Hematopoietic multipotent progenitor cell treated with erythropoietin and hydrocortisone succinate and interleukin-3 and kit ligand, for 8 days (in vitro differentiated cells): ENCODE data around the gene LGALS4.
"Not testable (repeated sequence)": the region's sequence is repeated elsewhere in the genome, so short reads cannot be mapped to it uniquely, and the experiment has no call there.

Source experiments
- DNase-seq: peaks from one replicate; pipeline ENCODE4 v3.0.0-alpha.2; 2015

Gene LGALS4

DNA sequence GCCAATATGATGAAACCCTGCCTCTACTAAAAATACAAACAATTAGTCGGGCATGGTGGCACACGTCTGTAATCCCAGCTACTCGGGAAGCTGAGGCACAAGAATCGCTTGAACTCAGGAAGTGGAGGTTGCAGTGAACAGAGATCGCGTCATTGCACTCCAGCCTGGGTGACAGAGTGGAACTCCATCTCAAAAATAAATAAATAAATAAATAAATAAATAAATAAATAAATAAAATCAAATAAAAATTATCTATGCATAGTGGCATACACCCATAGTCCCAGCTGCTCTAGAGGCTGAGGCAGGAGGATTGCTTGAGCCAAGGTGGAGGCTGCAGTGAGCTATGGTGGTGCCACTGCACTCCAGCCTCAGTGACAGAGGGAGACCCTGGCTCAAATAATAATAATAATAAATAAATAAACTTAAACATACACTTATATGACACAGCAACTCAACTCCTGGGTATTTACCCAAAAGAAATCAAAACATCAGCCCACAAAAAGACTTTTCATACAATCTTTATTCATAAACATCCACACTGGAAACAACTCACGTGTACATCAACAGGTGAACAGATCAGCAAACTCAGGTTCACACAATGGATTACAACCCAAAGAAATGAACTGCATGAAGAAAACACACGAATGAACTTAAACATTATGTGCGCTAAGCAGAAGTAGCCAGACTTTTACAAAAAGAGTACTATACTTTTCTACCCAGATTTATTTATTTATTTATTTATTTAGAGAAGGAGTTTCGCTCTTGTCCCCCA, 46.3 kb downstream of the LGALS4 start:
- DNase-seq: no peak

DNA sequence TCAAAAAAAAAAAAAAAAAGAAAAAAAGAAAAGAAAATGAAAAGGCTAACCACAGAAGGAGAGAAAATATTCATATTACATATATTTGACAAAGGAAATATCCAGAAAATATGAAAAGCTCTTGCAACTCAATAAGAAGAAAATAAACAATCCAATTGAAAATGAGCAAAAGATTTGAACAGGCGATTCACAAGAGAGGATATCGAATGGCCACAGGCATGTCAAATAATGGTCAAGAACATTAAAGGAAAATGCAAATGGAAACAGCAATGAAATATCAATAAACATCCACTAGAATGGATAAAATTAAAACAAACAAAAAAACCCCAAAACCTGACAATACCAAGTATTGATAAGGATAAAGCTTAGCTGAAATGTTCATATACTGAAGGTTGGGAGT, 47.5 kb downstream of the LGALS4 start:
- no peak for DNase-seq

DNA sequence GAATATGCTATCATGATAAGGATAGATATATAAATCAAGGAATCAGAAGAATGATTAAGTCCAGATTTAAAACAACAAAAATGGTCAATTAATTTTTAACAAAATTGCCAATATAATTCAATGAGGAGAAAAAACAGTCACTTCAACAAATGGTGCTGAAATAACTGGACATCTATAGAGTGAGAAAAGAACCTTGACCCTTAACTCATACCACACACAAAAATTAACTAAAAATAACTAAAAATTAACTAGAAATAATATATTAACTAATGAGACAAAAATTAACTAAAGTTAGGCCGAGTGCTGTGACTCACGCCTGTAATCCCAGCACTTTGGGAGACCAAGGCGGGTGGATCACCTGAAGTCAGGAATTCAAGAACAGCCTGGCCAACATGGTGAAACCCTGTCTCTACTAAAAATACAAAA, 48.9 kb downstream of the LGALS4 start:
- no peak for DNase-seq

DNA sequence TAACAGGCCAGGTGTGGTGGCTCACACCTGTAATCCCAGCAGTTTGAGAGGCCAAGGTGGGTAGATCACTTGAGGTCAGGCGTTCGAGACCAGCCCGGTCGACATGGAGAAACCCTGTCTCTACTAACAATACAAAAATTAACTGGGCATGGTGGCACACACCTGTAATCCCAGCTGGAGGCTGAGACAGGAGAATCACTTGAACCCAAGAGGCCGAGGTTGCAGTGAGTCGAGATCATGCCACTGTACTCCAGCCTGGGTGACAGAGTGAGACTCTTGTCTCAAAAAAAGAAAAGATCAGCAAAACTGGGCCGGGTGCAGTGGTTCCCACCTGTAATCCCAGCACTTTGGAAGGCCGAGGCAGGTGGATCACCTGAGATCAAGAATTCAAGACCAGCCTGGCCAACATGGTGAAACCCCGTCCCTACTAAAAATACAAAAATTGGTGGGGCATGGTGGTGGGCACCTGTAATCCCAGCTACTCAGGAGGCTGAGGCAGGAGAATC, 50.8 kb downstream of the LGALS4 start:
- DNase-seq: not testable (repeated sequence)

DNA sequence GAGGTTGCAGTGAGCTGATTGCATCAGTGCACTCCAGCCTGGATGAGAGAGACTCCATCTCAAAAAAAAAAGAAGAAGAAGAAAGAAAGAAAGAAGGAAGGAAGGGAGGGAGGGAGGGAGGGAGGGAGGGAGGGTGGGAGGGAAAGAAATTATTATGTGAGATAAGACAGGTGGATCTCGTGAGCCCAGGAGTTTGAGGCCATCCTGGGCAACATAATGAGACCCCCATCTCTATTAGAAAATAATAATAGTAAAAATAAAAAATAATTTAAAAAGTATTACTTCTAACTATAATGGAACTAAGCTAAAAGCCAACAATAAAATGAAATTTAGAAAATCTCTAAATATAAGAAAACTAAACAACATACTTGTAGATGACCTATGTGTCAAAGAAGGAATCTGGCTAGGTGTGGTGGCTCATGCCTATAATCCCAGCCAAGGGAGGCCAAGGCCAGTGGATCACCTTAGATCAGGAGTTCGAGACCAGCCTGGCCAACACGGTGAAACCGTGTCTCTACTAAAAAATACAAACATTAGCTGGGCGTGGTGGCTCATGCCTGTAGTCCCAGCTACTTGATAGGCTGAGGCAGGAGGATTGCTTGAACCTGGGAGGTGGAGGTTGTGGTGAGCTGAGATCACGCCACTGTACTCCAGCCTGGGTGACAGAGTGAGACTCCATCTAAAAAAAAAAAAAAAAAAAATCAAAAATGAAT, 51.8 kb downstream of the LGALS4 start:
- DNase-seq: not testable (repeated sequence)

DNA sequence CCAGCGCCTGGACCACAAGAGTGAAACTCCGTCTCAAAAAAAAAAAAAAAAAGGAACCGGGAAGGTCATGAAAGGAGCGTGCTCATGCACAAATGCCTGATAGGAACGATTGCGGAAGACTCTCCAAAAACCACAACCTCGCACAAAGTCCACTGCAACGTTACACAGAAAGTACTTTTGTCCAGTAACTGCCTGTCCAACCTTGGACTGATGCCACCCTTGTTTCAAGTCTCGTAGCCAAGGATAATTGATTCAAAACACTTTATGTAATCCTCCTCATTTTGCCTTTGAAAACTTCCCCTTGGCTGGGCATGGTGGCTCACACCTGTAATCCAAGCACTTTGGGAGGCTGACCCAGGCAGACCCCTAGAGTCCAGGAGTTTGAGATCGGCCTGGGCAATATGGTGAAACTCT, 53.1 kb downstream of the LGALS4 start:
- no peak for DNase-seq

DNA sequence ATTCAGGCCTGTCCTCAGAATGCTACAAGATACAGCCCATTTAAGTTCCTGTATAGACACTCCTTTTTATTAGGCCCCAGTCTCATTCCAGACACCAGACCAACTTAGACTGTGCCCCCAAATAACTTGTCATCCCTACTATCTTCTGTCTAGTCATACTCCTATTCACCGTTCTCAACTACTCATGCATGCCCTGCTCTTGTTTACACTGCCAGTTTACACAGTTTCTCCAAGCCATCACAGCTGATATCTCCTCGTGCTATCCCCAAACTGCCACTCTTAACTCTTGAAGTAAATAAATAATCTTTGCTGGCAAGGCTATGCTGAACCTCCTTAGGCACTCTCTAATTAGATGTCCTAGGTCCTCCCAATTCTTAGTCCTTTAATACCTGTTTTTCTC, 58.5 kb downstream of the LGALS4 start:
- not testable (repeated sequence) for DNase-seq

DNA sequence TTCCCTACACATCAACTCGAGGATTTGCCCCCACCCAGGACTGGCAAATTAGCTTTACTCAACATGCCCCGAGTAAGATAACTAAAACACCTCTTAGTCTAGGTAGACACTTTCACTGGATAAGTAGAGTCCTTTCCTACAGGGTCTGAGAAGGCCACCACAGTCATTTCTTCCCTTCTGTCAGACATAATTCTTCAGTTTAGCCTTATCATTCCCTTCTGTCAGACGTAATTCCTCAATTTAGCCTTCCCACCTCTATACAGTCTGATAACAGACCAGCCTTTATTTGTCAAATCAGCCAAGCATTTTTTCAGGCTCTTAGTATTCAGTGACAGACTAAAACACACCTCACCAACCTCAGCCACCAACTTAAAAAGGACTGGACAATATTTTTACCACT, 59.0 kb downstream of the LGALS4 start:
- DNase-seq: not testable (repeated sequence)
